IMR-90 (cell line): ENCODE data around the gene PARD3. TPM values are rescaled to one million over a fixed set of nuclear protein-coding genes. Genes with fewer than 3 reads are reported as not detected.
A peak's percentile ranks its signal among the peaks of the same experiment; 100 is the strongest.
"Not testable (repeated sequence)": the region's sequence is repeated elsewhere in the genome, so short reads cannot be mapped to it uniquely, and the experiment has no call there.

ENCODE experiments used
- ATAC-seq: fragments of 200-7000 bp; cut with Tn5 transposase; 2 replicates; pipeline ENCODE4 v1.9.1; 2020; ENCODE audit warnings: low read depth, mild to moderate bottlenecking, moderate library complexity
- BruUV-seq: library from RNA; stranded (reverse); fragments of 400-500 nt; replicated peaks from 2 replicates; lab custom pipeline; 2021; lab: Mats Ljungman, UMichigan
- CTCF ChIA-PET: fragments of 300-600 bp; formaldehyde crosslinking; extraction: SDS; loops from one replicate; lab custom pipeline; 2021; ENCODE audit warnings: antibody characterized with exemption; lab: Yijun Ruan, JAX
- POLR2A ChIA-PET: fragments of 300-600 bp; sonication (Branson Sonifier 250); formaldehyde crosslinking; loops from one replicate; lab custom pipeline; 2022; ENCODE audit warnings: antibody characterized with exemption; ENCODE audit not compliant: unreplicated experiment; lab: Charles Lee
- DNase-seq: peaks from one replicate; pipeline ENCODE4 v3.0.0; 2013
- H2AFZ ChIP-seq: replicated peaks from 2 replicates; pipeline ENCODE3; 2013; ENCODE audit warnings: low read length, mild to moderate bottlenecking; ENCODE audit not compliant: poor library complexity
- H2AK5ac ChIP-seq: 2 replicates; pipeline ENCODE4 v1.6.1; 2013; ENCODE audit warnings: low read depth, low read length, inconsistent platforms
- H2AK9ac ChIP-seq: replicated peaks from 2 replicates; pipeline ENCODE3; 2013; ENCODE audit warnings: mild to moderate bottlenecking, low read depth, low read length, moderate library complexity; ENCODE audit not compliant: poor library complexity
- H2BK120ac ChIP-seq: 2 replicates; pipeline ENCODE4 v1.6.1; 2013; ENCODE audit warnings: low read depth, low read length, inconsistent platforms
- H2BK15ac ChIP-seq: 3 replicates; pipeline ENCODE4 v1.6.1; 2013; ENCODE audit warnings: low read depth, low read length, inconsistent platforms
- H2BK20ac ChIP-seq: 2 replicates; pipeline ENCODE4 v1.6.1; 2013; ENCODE audit warnings: low read depth, mild to moderate bottlenecking, inconsistent platforms, low read length, moderate library complexity
- H2BK5ac ChIP-seq: 2 replicates; pipeline ENCODE4 v1.6.1; 2013; ENCODE audit warnings: mild to moderate bottlenecking, low read depth, low read length, inconsistent platforms; ENCODE audit not compliant: poor library complexity, severe bottlenecking
- H3K14ac ChIP-seq: replicated peaks from 2 replicates; pipeline ENCODE4 v1.6.1; 2013; ENCODE audit warnings: low read depth, low read length, inconsistent platforms
- H3K18ac ChIP-seq: 2 replicates; pipeline ENCODE4 v1.6.1; 2013; ENCODE audit warnings: low read depth, low read length, control low read depth
- H3K23ac ChIP-seq: 2 replicates; pipeline ENCODE4 v1.6.1; 2013; ENCODE audit warnings: low read depth, low read length, inconsistent platforms
- H3K27ac ChIP-seq: 2 replicates; pipeline ENCODE4 v1.5.1; 2013; ENCODE audit warnings: mild to moderate bottlenecking, control low read depth, low read length; ENCODE audit not compliant: insufficient read depth
- H3K27me3 ChIP-seq: 2 replicates; pipeline ENCODE4 v1.6.1; 2013; ENCODE audit warnings: low read length; ENCODE audit not compliant: control insufficient read depth, insufficient read depth
- H3K36me3 ChIP-seq: 2 replicates; pipeline ENCODE4 v1.6.1; 2013; ENCODE audit warnings: low read length, mixed read lengths; ENCODE audit not compliant: control insufficient read depth, insufficient read depth
- H3K4ac ChIP-seq: 2 replicates; pipeline ENCODE4 v1.6.1; 2013; ENCODE audit warnings: low read depth, low read length, inconsistent platforms
- H3K4me1 ChIP-seq: 2 replicates; pipeline ENCODE4 v1.6.1; 2013; ENCODE audit warnings: low read length, mixed read lengths; ENCODE audit not compliant: control insufficient read depth, insufficient read depth
- H3K4me2 ChIP-seq: 2 replicates; pipeline ENCODE4 v1.6.1; 2013; ENCODE audit warnings: low read depth, mild to moderate bottlenecking, control low read depth, low read length, moderate library complexity
- H3K4me3 ChIP-seq: 2 replicates; pipeline ENCODE4 v1.5.1; 2013; ENCODE audit warnings: low read depth, mild to moderate bottlenecking, control low read depth, low read length, moderate library complexity; ENCODE audit not compliant: insufficient read depth
- H3K56ac ChIP-seq: 2 replicates; pipeline ENCODE4 v1.6.1; 2013; ENCODE audit warnings: low read length, inconsistent platforms; ENCODE audit not compliant: insufficient read depth; ENCODE audit errors: extremely low read depth
- H3K79me1 ChIP-seq, 2 experiments: 2 replicates each; pipeline ENCODE4 v1.6.1; 2013; ENCODE audit warnings: low read length in 2 of 2, inconsistent platforms in 1 of 2, low read depth in 1 of 2
- H3K9ac ChIP-seq: 2 replicates; pipeline ENCODE4 v1.6.1; 2013; ENCODE audit warnings: low read depth, low read length, control low read depth
- H3K9me1 ChIP-seq: 2 replicates; pipeline ENCODE4 v1.6.1; 2013; ENCODE audit warnings: low read length, inconsistent platforms; ENCODE audit not compliant: insufficient read depth
- H3K9me3 ChIP-seq: 2 replicates; pipeline ENCODE4 v1.6.1; 2013; ENCODE audit warnings: low read length; ENCODE audit not compliant: control insufficient read depth, insufficient read depth
- H4K20me1 ChIP-seq: 2 replicates; pipeline ENCODE4 v1.6.1; 2013; ENCODE audit warnings: low read length, inconsistent platforms; ENCODE audit not compliant: insufficient read depth
- H4K5ac ChIP-seq: 2 replicates; pipeline ENCODE4 v1.6.1; 2013; ENCODE audit warnings: mild to moderate bottlenecking, low read depth, low read length, control low read depth
- H4K8ac ChIP-seq, 2 experiments: 2 replicates each; pipeline ENCODE4 v1.6.1; 2013; ENCODE audit warnings: low read depth in 2 of 2, low read length in 2 of 2, control low read depth in 1 of 2, inconsistent platforms in 1 of 2
- H4K91ac ChIP-seq: 2 replicates; pipeline ENCODE4 v1.6.1; 2013; ENCODE audit warnings: low read depth, low read length, inconsistent platforms; ENCODE audit not compliant: insufficient read depth
- RAD21 ChIP-seq: IDR thresholded peaks from 2 replicates; pipeline ENCODE4 v1.6.1; 2012; ENCODE audit warnings: low read length, improper control_type of control experiment
- WGBS, 2 experiments: methylation state at CpG; one replicate each; pipeline versions ENCODE4 v1.1.5 to v1.1.7; 2013; ENCODE audit warnings: missing lambda C conversion rate in 2 of 2; ENCODE audit not compliant: insufficient read length in 1 of 2; ENCODE audit errors: extremely low coverage in 2 of 2; 5-methylcytosine and 5-hydroxymethylcytosine counted together
- dilution Hi-C: fragments of 300-500 bp; cut with HindIII; formaldehyde crosslinking; loops from one replicate; pipeline ENCODE4 v1.14.3; 2018; ENCODE audit warnings: low sequenced_read_pairs; ENCODE audit not compliant: unreplicated experiment
- in situ Hi-C: fragments of 300-500 bp; cut with MboI; formaldehyde crosslinking; loops from 3 replicates; pipeline ENCODE4 v1.14.3; 2019; ENCODE audit warnings: low sequenced_read_pairs, inconsistent platforms, mixed read lengths
- intact Hi-C: fragments of 100-400 bp; cut with micrococcal nuclease; formaldehyde crosslinking; loops from 2 replicates; pipeline ENCODE4 v1.10.0; 2022
- polyA plus RNA-seq, 3 experiments: library from polyadenylated mRNA; depleted of rRNA; stranded (reverse); fragments of >200 nt; gene quantifications; 2 replicates each; pipeline ENCODE4 v1.2.3, GENCODE V29; 2012; ENCODE audit warnings: low replicate concordance in 1 of 3
- total RNA-seq: library from RNA; depleted of rRNA; stranded (reverse); fragments of >200 nt; gene quantifications from 2 replicates; pipeline ENCODE4 v1.2.3, GENCODE V29; 2012
- TF ChIP-seq, protein P1 (sequence below): conservative IDR thresholded peaks from 2 replicates; pipeline ENCODE4 v1.5.1; 2012; ENCODE audit warnings: mild to moderate bottlenecking, low read depth, low read length, improper control_type of control experiment

Gene PARD3
- total and polyA plus RNA-seq, 2 of the 4 experiments (the other 2 are of a cell fraction): 14.6 to 37.5 TPM

DNA sequence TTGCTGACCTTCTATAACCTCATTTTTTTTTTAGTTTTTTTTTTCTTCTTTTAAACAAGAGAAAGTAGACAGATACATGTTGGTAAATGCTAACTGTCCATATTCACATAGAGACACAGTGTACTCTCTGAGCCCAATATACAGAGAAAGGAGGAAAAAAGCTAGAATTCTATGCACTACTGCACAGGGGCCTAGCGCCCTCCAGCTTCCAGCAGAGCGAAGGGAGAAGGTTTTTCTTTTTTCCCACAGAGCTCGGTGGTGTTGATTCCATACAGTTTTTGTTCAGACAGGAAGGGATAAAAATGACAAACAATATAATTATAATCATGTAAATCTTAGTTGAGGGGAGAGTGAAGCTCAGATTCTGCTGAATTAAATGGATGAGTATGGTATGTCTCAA, 423.9 kb downstream of the PARD3 start:
- H3K9ac ChIP-seq, H2AFZ ChIP-seq, H3K14ac ChIP-seq, intact Hi-C loops, H4K5ac ChIP-seq, H4K20me1 ChIP-seq, BruUV-seq, H2BK120ac ChIP-seq, H3K9me3 ChIP-seq, H3K36me3 ChIP-seq, DNase-seq, H3K27ac ChIP-seq, H2BK5ac ChIP-seq, H3K18ac ChIP-seq, H2BK20ac ChIP-seq, H4K91ac ChIP-seq, H3K4me2 ChIP-seq, H2AK9ac ChIP-seq, dilution Hi-C loops, ATAC-seq, H3K56ac ChIP-seq, H3K9me1 ChIP-seq, H3K23ac ChIP-seq, in situ Hi-C loops, H4K8ac ChIP-seq, H3K4me3 ChIP-seq, H2AK5ac ChIP-seq, H3K4ac ChIP-seq, H3K27me3 ChIP-seq, POLR2A ChIA-PET, H3K79me1 ChIP-seq, H3K4me1 ChIP-seq, H2BK15ac ChIP-seq: not testable (repeated sequence)
- CTCF ChIA-PET: interaction anchor here (0.5 kb wide), 1 partner anchor 547 kb away, joined by 4 read pairs; no protein-coding TSS in a partner anchor
- TF ChIP-seq, protein P1, sequence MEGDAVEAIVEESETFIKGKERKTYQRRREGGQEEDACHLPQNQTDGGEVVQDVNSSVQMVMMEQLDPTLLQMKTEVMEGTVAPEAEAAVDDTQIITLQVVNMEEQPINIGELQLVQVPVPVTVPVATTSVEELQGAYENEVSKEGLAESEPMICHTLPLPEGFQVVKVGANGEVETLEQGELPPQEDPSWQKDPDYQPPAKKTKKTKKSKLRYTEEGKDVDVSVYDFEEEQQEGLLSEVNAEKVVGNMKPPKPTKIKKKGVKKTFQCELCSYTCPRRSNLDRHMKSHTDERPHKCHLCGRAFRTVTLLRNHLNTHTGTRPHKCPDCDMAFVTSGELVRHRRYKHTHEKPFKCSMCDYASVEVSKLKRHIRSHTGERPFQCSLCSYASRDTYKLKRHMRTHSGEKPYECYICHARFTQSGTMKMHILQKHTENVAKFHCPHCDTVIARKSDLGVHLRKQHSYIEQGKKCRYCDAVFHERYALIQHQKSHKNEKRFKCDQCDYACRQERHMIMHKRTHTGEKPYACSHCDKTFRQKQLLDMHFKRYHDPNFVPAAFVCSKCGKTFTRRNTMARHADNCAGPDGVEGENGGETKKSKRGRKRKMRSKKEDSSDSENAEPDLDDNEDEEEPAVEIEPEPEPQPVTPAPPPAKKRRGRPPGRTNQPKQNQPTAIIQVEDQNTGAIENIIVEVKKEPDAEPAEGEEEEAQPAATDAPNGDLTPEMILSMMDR: peak; percentile 27
- TF ChIP-seq RAD21: peak; percentile 32
- WGBS, 2 experiments: no CpG with 5 or more reads among the region's 3 CpGs
